Measurements from ENCODE around the gene PLCH1.
A peak's percentile ranks its signal among the peaks of the same experiment; 100 is the strongest.

The PLCH1 gene

DNA sequence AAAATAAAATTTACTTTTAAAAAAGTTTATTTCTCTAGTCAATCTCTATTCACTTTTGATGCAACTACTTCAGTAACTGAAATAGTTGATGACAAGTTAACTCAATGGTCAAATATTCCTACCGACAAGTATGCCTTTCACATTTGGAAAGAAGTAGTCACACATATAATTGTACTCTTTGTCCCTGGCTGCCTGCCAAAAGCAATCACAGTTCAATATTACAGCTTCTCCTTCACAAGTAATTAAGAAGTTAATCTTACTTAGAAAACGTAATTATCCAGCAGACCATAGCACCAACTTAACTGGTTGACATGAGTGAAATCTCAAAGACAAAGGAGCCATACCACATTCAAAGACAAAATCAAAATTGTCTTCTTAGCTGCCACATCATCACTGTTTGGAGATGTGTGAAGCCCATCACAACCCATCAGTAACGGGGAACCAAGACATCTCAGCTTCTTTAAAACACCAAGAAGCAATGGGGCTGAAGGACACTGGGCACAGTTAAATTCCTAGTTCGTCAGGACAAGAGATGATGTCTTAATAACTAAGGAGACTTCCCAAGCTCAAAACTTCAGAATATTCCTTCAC lies 86.1 kb downstream of the PLCH1 start:
- H3K23ac ChIP-seq (ENCODE audit: low read length in 2 of 2) = no peak overlapping the region
- no peak overlapping the region for H2AFZ ChIP-seq (ENCODE audit: low read depth, low read length)
- no peaks in the 10 kb centered on the region for H3K4me1 ChIP-seq (ENCODE audit: control insufficient read depth, insufficient read depth, low read depth, low read length)
- no peaks in the 10 kb centered on the region for H3K79me1 ChIP-seq (replicated peaks; ENCODE audit: low read length, poor library complexity, severe bottlenecking)
- no peaks in the 10 kb centered on the region for H3K27me3 ChIP-seq (ENCODE audit: control insufficient read depth in 1 of 2, insufficient read depth in 1 of 2, low read length in 2 of 2)
- 86% methylated on average over 4 of the region's 4 CpGs for WGBS
- H3K9ac ChIP-seq (ENCODE audit: low read length) = no peak overlapping the region
- H4K8ac ChIP-seq (ENCODE audit: low read length) = no peak overlapping the region
- no peak overlapping the region for H3K27ac ChIP-seq (ENCODE audit: low read length, poor library complexity, severe bottlenecking)
- no peak overlapping the region for H3K4me3 ChIP-seq (ENCODE audit: insufficient read depth in 1 of 2, low read depth in 1 of 2, low read length in 2 of 2)
- no peak overlapping the region for H3K18ac ChIP-seq (ENCODE audit: low read depth in 1 of 2, low read length in 2 of 2)
- DNase-seq = no peak
- no peak overlapping the region for H2BK15ac ChIP-seq (ENCODE audit: low read depth, poor library complexity, severe bottlenecking)
- no peak overlapping the region for H3K4ac ChIP-seq (ENCODE audit: low read depth in 1 of 2, low read length in 2 of 2)
- no peak overlapping the region for H4K91ac ChIP-seq (ENCODE audit: low read length)
- H3K4me2 ChIP-seq (ENCODE audit: low read length, poor library complexity, severe bottlenecking) = no peak overlapping the region
- no peak overlapping the region for H2AK5ac ChIP-seq (ENCODE audit: low read length, severe bottlenecking)
- H2BK120ac ChIP-seq (ENCODE audit: low read depth, low read length) = no peak overlapping the region
- H3K14ac ChIP-seq (ENCODE audit: low read length in 2 of 2) = no peak overlapping the region
- no peaks in the 10 kb centered on the region for H3K36me3 ChIP-seq (ENCODE audit: control insufficient read depth in 1 of 2, insufficient read depth in 2 of 2, low read depth in 1 of 2, low read length in 2 of 2)
- H2BK5ac ChIP-seq (ENCODE audit: low read depth, low read length, poor library complexity, severe bottlenecking) = no peak overlapping the region
- no peak overlapping the region for H2BK12ac ChIP-seq (ENCODE audit: low read length in 2 of 2)
- H3K9me3 ChIP-seq (ENCODE audit: control insufficient read depth, low read length) = no peaks in the 10 kb centered on the region

DNA sequence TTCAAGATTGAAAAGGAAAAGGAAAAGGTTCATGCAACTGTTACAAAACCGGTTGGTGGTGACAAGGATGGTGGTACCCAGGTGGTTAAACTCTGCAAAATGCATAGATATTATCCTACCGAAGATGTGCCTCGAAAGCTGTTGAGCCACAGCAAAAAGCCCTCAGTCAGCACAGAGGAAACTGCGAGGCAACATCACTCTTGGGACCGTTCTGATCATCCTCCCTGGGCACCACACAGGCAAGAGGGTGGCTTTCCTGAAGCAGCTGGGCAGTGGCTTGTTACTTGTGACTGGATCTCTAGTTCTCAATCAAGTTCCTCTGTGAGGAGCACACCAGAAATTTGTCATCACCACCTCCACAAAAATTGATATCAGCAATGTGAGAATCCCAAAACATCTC lies 86.9 kb downstream of the PLCH1 start:
- no peaks in the 10 kb centered on the region for H3K36me3 ChIP-seq (ENCODE audit: control insufficient read depth in 1 of 2, insufficient read depth in 2 of 2, low read depth in 1 of 2, low read length in 2 of 2)
- no peaks in the 10 kb centered on the region for H3K4me1 ChIP-seq (ENCODE audit: control insufficient read depth, insufficient read depth, low read depth, low read length)
- H4K91ac ChIP-seq (ENCODE audit: low read length) = no peak overlapping the region
- H3K4me3 ChIP-seq (ENCODE audit: insufficient read depth in 1 of 2, low read depth in 1 of 2, low read length in 2 of 2) = no peak overlapping the region
- H2BK5ac ChIP-seq (ENCODE audit: low read depth, low read length, poor library complexity, severe bottlenecking) = no peak overlapping the region
- H3K4me2 ChIP-seq (ENCODE audit: low read length, poor library complexity, severe bottlenecking) = no peak overlapping the region
- no peaks in the 10 kb centered on the region for H3K79me1 ChIP-seq (replicated peaks; ENCODE audit: low read length, poor library complexity, severe bottlenecking)
- H2AFZ ChIP-seq (ENCODE audit: low read depth, low read length) = no peak overlapping the region
- H3K27ac ChIP-seq (ENCODE audit: low read length, poor library complexity, severe bottlenecking) = no peak overlapping the region
- H2BK120ac ChIP-seq (ENCODE audit: low read depth, low read length) = no peak overlapping the region
- no peak overlapping the region for H3K18ac ChIP-seq (ENCODE audit: low read depth in 1 of 2, low read length in 2 of 2)
- H2BK12ac ChIP-seq (ENCODE audit: low read length in 2 of 2) = no peak overlapping the region
- 90% methylated on average over 5 of the region's 5 CpGs for WGBS
- DNase-seq = no peak
- H3K4ac ChIP-seq (ENCODE audit: low read depth in 1 of 2, low read length in 2 of 2) = no peak overlapping the region
- H3K23ac ChIP-seq (ENCODE audit: low read length in 2 of 2) = no peak overlapping the region
- H3K9ac ChIP-seq (ENCODE audit: low read length) = no peak overlapping the region
- H3K14ac ChIP-seq (ENCODE audit: low read length in 2 of 2) = no peak overlapping the region
- no peaks in the 10 kb centered on the region for H3K9me3 ChIP-seq (ENCODE audit: control insufficient read depth, low read length)
- no peak overlapping the region for H2AK5ac ChIP-seq (ENCODE audit: low read length, severe bottlenecking)
- H4K8ac ChIP-seq (ENCODE audit: low read length) = no peak overlapping the region
- H2BK15ac ChIP-seq (ENCODE audit: low read depth, poor library complexity, severe bottlenecking) = no peak overlapping the region
- H3K27me3 ChIP-seq (ENCODE audit: control insufficient read depth in 1 of 2, insufficient read depth in 1 of 2, low read length in 2 of 2) = no peaks in the 10 kb centered on the region

DNA sequence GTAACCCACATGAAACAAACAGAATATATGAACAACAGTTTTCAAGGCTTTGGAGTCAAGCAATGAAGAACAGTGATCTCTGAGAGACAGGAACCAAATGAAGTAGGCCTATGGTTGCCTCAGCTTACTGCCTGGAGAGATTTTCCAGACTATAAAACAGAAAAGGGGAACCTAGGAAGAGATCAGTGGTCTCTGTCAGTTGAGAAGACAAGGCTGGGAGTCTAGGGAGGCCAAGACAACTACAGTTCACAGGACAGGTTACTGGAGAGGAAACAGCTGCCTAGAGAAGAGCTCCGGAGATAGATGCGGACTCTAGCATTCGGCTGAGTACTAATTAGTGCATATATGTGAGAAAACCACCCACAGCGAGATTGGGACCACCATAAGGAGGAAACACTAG lies 87.7 kb downstream of the PLCH1 start:
- H3K18ac ChIP-seq (ENCODE audit: low read depth in 1 of 2, low read length in 2 of 2) = no peak overlapping the region
- H3K4me2 ChIP-seq (ENCODE audit: low read length, poor library complexity, severe bottlenecking) = no peak overlapping the region
- no peak overlapping the region for H2BK15ac ChIP-seq (ENCODE audit: low read depth, poor library complexity, severe bottlenecking)
- H3K14ac ChIP-seq (ENCODE audit: low read length in 2 of 2) = no peak overlapping the region
- no peaks in the 10 kb centered on the region for H3K27me3 ChIP-seq (ENCODE audit: control insufficient read depth in 1 of 2, insufficient read depth in 1 of 2, low read length in 2 of 2)
- H4K91ac ChIP-seq (ENCODE audit: low read length) = no peak overlapping the region
- H4K8ac ChIP-seq (ENCODE audit: low read length) = no peak overlapping the region
- no peak overlapping the region for H2BK120ac ChIP-seq (ENCODE audit: low read depth, low read length)
- H3K9ac ChIP-seq (ENCODE audit: low read length) = no peak overlapping the region
- H2BK12ac ChIP-seq (ENCODE audit: low read length in 2 of 2) = no peak overlapping the region
- 91% methylated on average over 4 of the region's 4 CpGs for WGBS
- H3K36me3 ChIP-seq (ENCODE audit: control insufficient read depth in 1 of 2, insufficient read depth in 2 of 2, low read depth in 1 of 2, low read length in 2 of 2) = no peaks in the 10 kb centered on the region
- peak overlapping the region; percentile 90 for H2AK5ac ChIP-seq (ENCODE audit: low read length, severe bottlenecking)
- no peak overlapping the region for H2AFZ ChIP-seq (ENCODE audit: low read depth, low read length)
- H3K23ac ChIP-seq (ENCODE audit: low read length in 2 of 2) = no peak overlapping the region
- H3K27ac ChIP-seq (ENCODE audit: low read length, poor library complexity, severe bottlenecking) = no peak overlapping the region
- H3K4me3 ChIP-seq (ENCODE audit: insufficient read depth in 1 of 2, low read depth in 1 of 2, low read length in 2 of 2) = no peak overlapping the region
- no peaks in the 10 kb centered on the region for H3K9me3 ChIP-seq (ENCODE audit: control insufficient read depth, low read length)
- peak overlapping the region; percentile 48 for H2BK5ac ChIP-seq (ENCODE audit: low read depth, low read length, poor library complexity, severe bottlenecking)
- H3K4me1 ChIP-seq (ENCODE audit: control insufficient read depth, insufficient read depth, low read depth, low read length) = no peaks in the 10 kb centered on the region
- H3K4ac ChIP-seq (ENCODE audit: low read depth in 1 of 2, low read length in 2 of 2) = no peak overlapping the region
- no peak for DNase-seq
- no peaks in the 10 kb centered on the region for H3K79me1 ChIP-seq (replicated peaks; ENCODE audit: low read length, poor library complexity, severe bottlenecking)

DNA sequence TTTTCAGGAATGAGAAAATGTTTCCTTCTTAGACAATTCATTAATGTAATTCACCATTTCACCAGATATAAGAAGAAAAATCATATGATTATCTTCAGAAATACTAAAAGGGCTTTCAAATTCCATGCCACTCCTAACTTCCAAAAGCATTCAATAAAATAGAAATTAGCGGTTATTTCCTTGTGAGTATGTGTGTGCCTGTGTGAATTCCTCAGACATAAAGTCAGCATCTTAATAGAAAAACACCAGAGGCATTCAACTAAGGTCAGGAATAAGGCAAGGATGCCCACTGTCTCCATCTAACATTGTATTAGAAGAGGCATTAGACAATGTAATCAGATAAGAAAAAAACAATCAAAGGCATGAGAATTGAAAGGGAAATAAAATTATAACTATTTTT lies 88.4 kb downstream of the PLCH1 start:
- no peak overlapping the region for H2BK5ac ChIP-seq (ENCODE audit: low read depth, low read length, poor library complexity, severe bottlenecking)

More for the DNA sequence above, 88.4 kb downstream of the PLCH1 start:
- Histone ChIP-seq H2AFZ (ENCODE audit: low read depth, low read length) (no peak overlapping the region), H3K27ac (ENCODE audit: low read length, poor library complexity, severe bottlenecking) (no peak overlapping the region), H3K9ac (ENCODE audit: low read length) (no peak overlapping the region), H2BK15ac (ENCODE audit: low read depth, poor library complexity, severe bottlenecking) (no peak overlapping the region), H3K9me3 (ENCODE audit: control insufficient read depth, low read length) (no peaks in the 10 kb centered on the region), H2BK120ac (ENCODE audit: low read depth, low read length) (no peak overlapping the region), H3K18ac (ENCODE audit: low read depth in 1 of 2, low read length in 2 of 2) (no peak overlapping the region), H3K23ac (ENCODE audit: low read length in 2 of 2) (no peak overlapping the region), H3K4me3 (ENCODE audit: insufficient read depth in 1 of 2, low read depth in 1 of 2, low read length in 2 of 2) (no peak overlapping the region), H2BK12ac (ENCODE audit: low read length in 2 of 2) (no peak overlapping the region), H3K36me3 (ENCODE audit: control insufficient read depth in 1 of 2, insufficient read depth in 2 of 2, low read depth in 1 of 2, low read length in 2 of 2) (no peaks in the 10 kb centered on the region), H4K8ac (ENCODE audit: low read length) (no peak overlapping the region), H3K79me1 (replicated peaks; ENCODE audit: low read length, poor library complexity, severe bottlenecking) (no peaks in the 10 kb centered on the region), H3K14ac (ENCODE audit: low read length in 2 of 2) (no peak overlapping the region), H3K27me3 (ENCODE audit: control insufficient read depth in 1 of 2, insufficient read depth in 1 of 2, low read length in 2 of 2) (no peaks in the 10 kb centered on the region), H4K91ac (ENCODE audit: low read length) (no peak overlapping the region), H3K4me1 (ENCODE audit: control insufficient read depth, insufficient read depth, low read depth, low read length) (no peaks in the 10 kb centered on the region), H3K4ac (ENCODE audit: low read depth in 1 of 2, low read length in 2 of 2) (no peak overlapping the region), H3K4me2 (ENCODE audit: low read length, poor library complexity, severe bottlenecking) (no peak overlapping the region), H2AK5ac (ENCODE audit: low read length, severe bottlenecking) (no peak overlapping the region)
- WGBS = no CpG with 5 or more reads among the region's 1 CpG
- no peak for DNase-seq
